ENCODE results near the gene CDK5R1.
"Not testable (repeated sequence)": the region's sequence is repeated elsewhere in the genome, so short reads cannot be mapped to it uniquely, and the experiment has no call there.

The CDK5R1 gene

GRCh38 chr17:32515677-32516383 is 29.0 kb downstream of the CDK5R1 start:
- no peak for DNase-seq (ENCODE audit: low read depth in 2 of 3, low spot score in 1 of 3)

DNA sequence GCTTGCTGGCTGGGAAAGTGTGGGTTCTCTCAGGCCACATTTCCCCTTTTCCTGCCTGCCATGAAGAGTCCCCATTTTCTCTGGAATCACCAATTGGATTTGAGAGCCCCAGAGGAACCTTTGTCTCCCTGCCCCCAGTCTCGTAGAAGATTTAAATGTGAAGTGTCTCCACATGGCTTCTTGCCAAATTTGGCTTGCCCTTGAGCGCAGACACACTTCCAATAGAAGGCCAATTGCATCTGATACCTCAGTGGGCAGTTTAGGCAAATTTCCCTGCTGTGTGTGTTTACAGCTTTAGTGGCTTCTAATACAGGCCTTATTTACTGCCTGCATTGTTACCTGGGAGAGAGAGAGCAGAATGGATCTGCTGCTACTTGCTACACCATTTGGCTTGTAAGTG is 29.7 kb downstream of the CDK5R1 start:
- no peak for DNase-seq (ENCODE audit: low read depth in 2 of 3, low spot score in 1 of 3)

GRCh38 chr17:32516940-32517701 is 30.3 kb downstream of the CDK5R1 start:
- no peak for DNase-seq (ENCODE audit: low read depth in 2 of 3, low spot score in 1 of 3)

GRCh38 chr17:32517982-32518381 is 31.2 kb downstream of the CDK5R1 start:
- DNase-seq (ENCODE audit: low read depth in 2 of 3, low spot score in 1 of 3) = no peak

GRCh38 chr17:32518646-32519227 is 31.9 kb downstream of the CDK5R1 start:
- no peak for DNase-seq (ENCODE audit: low read depth in 2 of 3, low spot score in 1 of 3)

GRCh38 chr17:32519228-32520103 is 32.7 kb downstream of the CDK5R1 start:
- DNase-seq (ENCODE audit: low read depth in 2 of 3, low spot score in 1 of 3) = peak in 1 of 3 donors; percentile 67

GRCh38 chr17:32520104-32520701 is 33.4 kb downstream of the CDK5R1 start:
- DNase-seq (ENCODE audit: low read depth in 2 of 3, low spot score in 1 of 3) = peak; percentile 28 to 48 (median 44)

- DNase-seq (ENCODE audit: low read depth in 2 of 3, low spot score in 1 of 3) = no peak
These were observed 34.1 kb downstream of the CDK5R1 start for GRCh38 chr17:32520737-32521404.

GRCh38 chr17:32523017-32523680 is 36.4 kb downstream of the CDK5R1 start:
- peak; percentile 31 to 69 (median 31) for DNase-seq (ENCODE audit: low read depth in 2 of 3, low spot score in 1 of 3)

DNA sequence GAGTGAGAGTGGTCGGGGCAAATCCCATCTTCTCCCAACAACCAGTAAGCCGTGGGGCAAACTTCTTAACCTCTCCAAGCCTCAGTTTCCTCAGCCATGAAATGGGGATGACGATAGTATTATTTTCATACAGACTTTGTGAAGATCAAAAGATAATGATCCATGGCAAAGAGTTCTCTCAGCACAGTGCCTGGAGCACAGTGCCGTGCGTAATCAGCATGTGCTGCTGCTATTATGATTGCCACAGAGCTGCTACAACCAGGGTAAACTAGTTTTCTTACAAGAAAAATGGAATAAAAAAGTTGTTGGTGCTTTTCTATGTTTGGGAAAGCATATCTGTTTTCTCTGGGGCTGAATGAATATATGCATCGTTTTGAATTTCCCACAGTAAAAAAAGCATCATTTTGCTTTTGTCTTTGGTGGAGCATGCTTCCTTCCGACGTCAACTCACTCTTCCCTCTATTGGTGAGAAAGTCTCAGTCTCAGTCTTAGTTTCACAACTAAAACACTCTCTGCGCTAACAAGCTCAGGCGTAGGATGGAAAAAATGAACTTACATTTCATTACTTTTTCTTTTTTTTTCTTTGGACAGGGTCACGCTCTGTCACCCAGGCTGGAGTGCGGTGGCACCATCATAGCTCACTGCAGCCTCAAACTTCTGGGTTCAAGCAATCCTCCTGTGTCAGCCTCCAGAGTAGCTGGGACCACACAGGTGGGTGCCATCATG is 37.2 kb downstream of the CDK5R1 start:
- peak in 1 of 3 donors; percentile 21 for DNase-seq (ENCODE audit: low read depth in 2 of 3, low spot score in 1 of 3)

GRCh38 chr17:32524553-32524880 is 37.7 kb downstream of the CDK5R1 start:
- not testable (repeated sequence) for DNase-seq (ENCODE audit: low read depth in 2 of 3, low spot score in 1 of 3)

- DNase-seq (ENCODE audit: low read depth in 2 of 3, low spot score in 1 of 3) = no peak
These were observed 38.3 kb downstream of the CDK5R1 start for GRCh38 chr17:32525122-32525521.

- no peak for DNase-seq (ENCODE audit: low read depth in 2 of 3, low spot score in 1 of 3)
These were observed 40.4 kb downstream of the CDK5R1 start for GRCh38 chr17:32527146-32527545.

DNA sequence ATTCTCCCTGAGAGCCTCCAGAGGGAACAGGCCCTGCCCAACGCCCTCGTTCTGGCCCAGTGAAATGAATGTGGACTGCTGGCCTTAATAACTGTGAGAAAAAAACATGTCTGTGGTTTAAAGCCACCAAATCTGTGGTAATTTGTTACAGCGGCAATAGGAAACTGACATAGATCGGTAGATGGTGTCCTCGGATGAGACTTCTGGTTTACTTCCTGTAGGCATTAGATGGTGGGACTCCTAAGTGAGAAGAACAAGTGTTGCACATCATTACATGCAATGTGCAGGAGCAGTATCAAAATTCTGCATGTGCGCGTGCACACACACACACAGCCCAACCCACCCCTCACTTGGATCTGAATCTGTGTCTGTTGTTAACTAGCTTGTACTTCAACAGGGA is 42.0 kb downstream of the CDK5R1 start:
- no peak for DNase-seq (ENCODE audit: low read depth in 2 of 3, low spot score in 1 of 3)

- no peak for DNase-seq (ENCODE audit: low read depth in 2 of 3, low spot score in 1 of 3)
These were observed 42.8 kb downstream of the CDK5R1 start for GRCh38 chr17:32529604-32530003.

DNA sequence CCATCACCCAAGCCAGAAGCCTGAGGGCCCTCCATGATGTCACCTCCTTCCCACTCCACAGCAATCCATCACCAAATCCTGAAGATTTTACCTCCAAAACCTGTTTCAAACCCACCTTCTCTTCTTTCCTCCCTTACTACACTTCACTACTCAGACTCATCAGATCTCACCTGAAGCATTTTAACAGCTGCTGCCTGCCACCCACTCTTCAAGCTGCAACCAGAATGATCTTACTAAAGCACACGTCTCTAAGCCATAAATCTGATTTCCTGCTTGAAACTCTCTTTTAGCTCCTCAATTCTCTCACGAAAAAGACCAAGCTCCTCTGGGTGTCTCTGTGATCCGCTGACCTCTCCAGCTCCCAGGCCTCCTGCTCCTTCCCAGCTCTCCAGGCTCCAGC is 46.5 kb downstream of the CDK5R1 start:
- DNase-seq (ENCODE audit: low read depth in 2 of 3, low spot score in 1 of 3) = no peak

DNA sequence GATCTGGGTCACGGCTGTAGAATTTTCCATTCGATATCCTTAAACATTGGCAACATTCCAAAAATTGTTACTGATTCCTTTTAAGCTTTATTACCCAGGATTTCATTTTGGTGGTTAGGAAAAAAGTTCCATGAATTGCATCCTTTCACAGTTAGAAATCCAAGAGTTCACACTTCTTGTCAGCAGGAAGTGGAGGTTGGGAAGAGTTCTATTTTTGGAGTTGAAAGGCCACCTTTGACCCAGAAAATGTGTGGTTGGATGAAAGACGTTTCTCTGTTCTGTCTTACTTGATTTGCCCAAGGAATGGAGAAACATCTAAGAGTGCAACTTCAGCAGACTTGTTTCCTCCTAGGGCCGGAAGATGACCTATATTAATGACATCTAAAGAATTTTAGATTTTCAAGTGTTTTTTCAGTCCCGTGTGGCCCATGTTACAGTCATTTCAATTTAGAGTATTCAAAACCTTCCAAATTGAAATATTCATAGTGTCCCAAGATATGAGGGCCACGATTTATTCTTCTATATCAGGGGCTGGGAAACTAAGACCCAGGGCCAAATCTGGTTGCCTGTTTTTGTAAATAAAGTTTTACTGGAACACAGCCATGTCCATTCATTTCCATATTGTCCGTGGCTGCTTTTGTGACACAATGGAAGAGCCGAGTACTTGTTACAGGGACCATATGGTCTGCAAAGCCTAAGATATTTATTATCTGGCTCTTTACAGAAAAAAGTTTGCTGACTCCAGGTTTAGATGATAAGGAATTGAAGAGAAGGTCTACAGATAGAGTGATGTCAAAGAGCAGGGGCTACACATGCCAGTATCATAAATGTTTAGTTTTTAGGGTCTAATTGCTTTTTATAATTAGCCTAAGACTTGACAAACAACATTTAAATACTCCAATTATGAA is 50.2 kb downstream of the CDK5R1 start:
- DNase-seq (ENCODE audit: low read depth in 2 of 3, low spot score in 1 of 3) = no peak

All from stimulated activated CD4-positive, alpha-beta T cell treated with anti-CD3 and anti-CD28 coated beads, Interleukin-12 subunit alpha, Interleukin-12 subunit beta, amount 100 ng/mL, for 48 hours (primary cell).